DOHH2 (cell line): ENCODE results near the gene CERS2.

Experiments used
- EZH2phosphoT487 ChIP-seq: fragments of 200-600 bp; sonication (generic); IDR thresholded peaks from 2 replicates; pipeline ENCODE4 v1.6.1; 2017; ENCODE audit warnings: borderline replicate concordance, mild to moderate bottlenecking, antibody characterized with exemption, low read length, moderate library complexity, mixed read lengths
- TF ChIP-seq, protein P1 (sequence below): fragments of 200-600 bp; sonication (generic); IDR thresholded peaks from one replicate; pipeline ENCODE4 v1.5.1; 2014; ENCODE audit warnings: antibody characterized with exemption, mild to moderate bottlenecking, low read depth, low read length; ENCODE audit not compliant: poor library complexity, severe bottlenecking

DNA sequence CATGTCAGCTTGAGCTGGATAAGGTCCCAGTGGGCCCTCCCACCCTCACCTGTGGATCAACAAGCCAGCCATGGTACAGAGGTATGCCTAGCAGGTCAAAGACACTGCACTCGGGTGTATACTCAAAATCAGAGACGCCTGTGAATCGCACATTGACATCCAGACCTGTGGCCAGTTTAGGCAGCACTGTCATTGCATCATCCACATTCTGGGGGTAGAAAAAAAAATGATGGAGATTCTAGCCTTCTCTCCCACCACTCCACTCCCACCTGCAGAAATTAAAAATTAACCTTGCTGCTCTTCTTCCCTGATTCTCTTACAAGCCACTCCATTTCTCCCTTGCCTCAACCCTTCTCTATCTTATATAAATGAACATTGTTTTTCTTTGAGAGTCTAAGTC is 25.8 kb upstream of the CERS2 start:
- TF ChIP-seq, protein P1, sequence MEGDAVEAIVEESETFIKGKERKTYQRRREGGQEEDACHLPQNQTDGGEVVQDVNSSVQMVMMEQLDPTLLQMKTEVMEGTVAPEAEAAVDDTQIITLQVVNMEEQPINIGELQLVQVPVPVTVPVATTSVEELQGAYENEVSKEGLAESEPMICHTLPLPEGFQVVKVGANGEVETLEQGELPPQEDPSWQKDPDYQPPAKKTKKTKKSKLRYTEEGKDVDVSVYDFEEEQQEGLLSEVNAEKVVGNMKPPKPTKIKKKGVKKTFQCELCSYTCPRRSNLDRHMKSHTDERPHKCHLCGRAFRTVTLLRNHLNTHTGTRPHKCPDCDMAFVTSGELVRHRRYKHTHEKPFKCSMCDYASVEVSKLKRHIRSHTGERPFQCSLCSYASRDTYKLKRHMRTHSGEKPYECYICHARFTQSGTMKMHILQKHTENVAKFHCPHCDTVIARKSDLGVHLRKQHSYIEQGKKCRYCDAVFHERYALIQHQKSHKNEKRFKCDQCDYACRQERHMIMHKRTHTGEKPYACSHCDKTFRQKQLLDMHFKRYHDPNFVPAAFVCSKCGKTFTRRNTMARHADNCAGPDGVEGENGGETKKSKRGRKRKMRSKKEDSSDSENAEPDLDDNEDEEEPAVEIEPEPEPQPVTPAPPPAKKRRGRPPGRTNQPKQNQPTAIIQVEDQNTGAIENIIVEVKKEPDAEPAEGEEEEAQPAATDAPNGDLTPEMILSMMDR: no peak
- no peak for TF ChIP-seq EZH2phosphoT487
